TTC549 (cell line): ENCODE results near the gene SLC45A2.
"Not testable (repeated sequence)": the region's sequence is repeated elsewhere in the genome, so short reads cannot be mapped to it uniquely, and the experiment has no call there.

Experiments used
- FAIRE-seq: peaks from 2 replicates; lab custom pipeline; 2012; peaks lifted over from hg19 to GRCh38; lab: Jason Lieb, UNC

SLC45A2 gene

DNA sequence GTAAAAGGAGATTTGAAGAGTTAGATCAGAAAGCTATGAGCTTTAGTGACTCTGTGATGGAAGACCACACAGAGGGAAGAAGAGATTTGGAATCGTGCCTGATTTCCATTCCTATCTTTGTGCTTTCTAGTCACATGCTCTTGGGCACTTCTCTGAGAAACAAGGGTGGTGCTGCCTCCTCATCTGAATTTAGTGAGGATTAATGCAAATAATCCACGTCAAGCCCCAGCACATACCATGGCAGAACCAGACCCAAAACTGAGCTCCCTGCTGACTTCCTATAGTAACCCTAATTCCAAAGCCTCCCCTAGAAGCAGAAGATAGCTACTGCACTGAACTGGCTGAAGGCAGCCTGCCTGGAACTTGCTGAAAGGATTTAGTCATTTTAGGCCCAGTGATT, 17.7 kb downstream of the SLC45A2 start:
- no peak for FAIRE-seq

DNA sequence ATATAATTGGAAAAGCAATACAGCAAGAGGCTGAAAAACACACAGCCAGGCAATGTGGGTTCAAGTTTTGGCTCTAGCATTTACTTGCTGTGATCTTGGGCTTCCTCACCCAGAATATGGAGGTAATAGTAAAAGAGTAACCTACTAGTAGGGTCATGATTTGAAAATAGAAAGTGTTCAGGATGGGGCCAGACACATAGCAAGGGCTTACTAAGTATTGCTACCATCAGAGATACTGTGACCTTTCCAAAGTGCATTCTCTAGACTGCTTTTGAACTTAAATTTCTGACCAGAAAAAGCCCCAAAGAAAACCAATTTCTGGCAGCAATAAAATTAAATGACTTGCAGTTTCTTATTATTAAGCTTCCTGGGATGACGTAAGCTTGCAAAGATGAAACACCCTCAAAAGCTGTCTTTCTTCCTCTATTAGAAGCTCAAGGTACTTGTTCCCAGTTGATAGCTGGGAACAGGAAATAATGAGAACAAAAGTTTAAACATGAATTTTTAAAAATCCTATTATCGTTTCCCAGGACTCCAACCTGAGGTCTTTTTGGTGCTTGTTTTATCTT, 20.3 kb downstream of the SLC45A2 start:
- FAIRE-seq = no peak

DNA sequence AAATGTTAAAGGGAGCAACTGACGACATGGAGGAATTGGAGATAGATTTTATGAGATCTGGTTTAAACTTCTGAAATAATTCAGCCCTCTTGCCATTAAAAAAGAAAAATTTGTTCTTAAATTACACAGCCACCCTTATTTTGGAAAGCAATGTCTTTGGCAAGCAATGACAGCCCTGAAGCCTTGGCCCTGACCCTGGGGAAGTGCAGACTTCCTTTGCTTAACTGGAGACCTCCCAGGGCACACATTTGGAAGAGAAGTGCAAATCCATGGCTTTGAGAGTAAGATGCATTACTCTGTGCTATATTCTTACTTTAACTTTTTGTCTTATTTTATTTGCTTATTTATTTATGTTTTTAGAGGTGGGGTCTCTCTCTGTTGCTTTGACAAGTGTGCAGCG, 26.3 kb downstream of the SLC45A2 start:
- FAIRE-seq = no peak

DNA sequence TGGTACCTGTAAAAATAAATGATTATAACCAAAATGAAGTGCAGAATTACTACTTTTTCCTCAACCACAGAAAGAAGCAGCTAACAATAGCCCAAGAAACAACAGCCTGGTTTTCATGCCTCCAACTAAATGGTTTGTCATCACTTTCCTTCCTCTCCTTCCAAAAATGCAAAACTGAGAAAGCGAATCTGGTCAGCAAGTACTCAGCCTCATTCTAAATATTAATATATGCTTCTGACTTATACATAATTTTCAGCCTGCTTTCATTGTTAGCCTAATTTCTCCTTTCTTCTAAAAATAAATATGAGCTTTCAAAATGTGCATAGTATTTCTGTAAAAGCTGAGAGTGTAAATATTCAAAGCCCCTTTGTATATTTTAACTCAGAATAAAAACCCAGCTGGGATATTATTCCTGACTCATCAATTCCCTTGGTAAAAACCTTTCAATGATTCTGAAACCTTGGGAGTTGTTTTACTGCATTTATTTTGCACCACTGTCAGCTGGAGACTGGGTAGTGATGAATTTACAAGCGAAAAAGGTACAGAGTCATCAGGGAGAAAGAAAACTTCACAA, 26.8 kb downstream of the SLC45A2 start:
- FAIRE-seq = no peak

DNA sequence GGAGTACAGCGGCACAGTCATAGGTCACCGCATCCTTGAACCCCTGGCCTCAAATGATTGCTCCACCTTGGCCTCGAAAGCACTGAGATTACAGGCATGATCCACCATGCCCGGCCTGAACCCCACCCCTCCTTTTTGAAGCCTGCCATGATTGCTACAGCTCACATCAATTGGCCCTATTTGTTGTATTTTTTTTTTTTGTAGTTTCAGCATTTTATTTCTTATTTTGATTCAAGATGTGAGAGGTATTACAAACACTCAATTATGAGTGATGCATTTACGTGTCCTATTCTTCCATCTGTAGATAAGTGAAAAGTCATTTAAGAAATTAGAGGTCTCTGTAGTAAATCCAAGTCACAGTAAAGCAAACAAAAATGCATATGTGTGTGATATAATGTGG, 32.3 kb downstream of the SLC45A2 start:
- FAIRE-seq = not testable (repeated sequence)

DNA sequence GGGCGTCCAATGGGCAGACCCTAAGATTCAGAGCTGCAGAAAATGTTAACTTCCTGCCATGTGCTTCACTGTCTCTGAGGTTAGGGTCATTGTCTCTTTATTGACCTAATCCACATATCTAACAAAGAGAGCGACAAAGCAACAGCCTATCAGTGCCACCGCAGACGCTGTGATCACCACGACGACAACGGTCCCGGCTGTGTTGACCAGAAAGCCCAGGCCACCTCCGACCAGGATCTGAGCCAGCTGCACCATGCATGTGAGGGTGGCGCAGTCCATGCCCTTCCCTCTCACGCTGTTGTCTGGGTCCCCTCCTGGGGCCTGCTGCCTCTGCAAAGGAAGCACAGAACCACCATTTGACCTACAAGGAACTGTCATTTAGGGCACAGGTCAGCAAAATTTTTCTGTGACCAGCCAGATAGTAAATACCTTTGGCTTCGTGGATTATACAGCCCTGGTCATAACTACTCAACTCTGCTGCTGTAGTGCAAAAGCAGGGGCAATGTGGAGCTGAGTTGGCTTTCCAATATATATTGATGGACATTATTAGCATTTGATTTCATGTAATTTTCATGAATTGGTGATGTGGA, 39.9 kb downstream of the SLC45A2 start:
- FAIRE-seq = no peak

DNA sequence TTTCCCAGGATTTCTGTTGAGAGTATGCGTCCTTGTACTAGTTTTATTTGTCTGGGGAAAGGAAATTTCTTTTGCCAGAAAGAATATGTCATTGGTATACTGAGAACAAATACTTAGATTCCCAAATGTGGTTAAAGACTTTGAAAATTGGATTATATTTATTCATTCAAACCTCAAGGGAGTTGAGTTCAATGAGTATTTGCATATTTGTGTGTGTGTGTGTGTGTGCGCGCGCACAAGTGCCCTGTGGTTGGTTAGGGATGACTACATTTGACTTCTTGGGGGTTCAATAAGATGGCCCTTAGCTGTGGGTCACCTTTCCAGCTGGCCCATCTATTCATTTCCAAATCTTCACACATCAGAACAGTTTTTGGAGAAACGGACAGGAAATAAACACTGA, 43.4 kb downstream of the SLC45A2 start:
- no peak for FAIRE-seq

DNA sequence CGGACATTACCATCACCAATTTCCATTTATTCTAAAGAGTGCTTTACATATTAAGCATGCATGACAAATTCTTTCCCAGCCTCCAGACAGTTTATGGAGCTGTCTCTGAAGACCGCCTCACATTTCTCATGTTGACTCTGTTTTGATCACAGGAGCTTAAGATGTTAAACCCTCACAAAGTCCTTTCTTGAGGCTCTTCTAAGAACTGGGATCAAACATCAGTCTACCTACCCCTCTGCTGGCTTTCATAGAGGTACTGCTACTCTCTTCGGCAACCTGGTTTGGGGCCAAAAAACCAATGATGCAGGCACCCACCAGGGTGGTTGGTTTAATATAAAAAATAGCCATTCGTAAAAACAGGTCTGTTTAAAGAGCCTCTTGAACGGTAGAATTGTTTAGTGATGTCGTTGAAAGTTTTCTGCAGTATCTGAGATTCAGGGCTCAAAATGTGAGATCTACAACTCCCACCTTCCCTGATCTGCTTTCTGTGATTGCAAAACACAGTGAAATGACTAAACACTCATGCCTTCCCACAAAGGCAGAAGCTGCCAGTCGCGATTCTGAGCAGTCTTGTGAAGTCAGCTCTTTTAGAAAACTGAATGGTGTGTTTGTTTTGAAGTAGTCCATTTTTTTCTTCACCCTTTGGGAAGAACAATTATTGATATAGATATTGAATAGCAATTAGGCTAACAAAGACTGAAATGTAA, 44.8 kb downstream of the SLC45A2 start:
- no peak for FAIRE-seq

DNA sequence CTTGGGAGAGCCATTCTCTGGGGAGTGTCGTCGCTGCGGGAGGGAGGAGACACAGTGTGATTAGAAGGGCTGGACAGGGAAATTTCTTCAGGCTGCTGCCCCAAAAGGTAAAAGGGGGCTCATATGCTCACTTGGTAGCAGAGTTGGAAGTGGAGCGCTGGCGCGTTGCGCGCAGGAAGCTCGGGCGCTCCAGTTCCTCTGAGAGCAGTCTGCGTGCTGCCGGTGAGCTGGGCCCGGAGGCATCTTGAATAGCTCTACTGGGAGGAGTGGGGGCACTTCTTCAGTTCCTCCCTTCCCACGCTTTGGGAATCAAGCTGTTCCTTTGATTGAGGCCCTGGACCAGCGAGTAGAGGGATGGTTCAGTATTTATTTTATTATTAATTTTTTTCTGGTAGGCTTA, 45.6 kb downstream of the SLC45A2 start:
- FAIRE-seq = no peak

DNA sequence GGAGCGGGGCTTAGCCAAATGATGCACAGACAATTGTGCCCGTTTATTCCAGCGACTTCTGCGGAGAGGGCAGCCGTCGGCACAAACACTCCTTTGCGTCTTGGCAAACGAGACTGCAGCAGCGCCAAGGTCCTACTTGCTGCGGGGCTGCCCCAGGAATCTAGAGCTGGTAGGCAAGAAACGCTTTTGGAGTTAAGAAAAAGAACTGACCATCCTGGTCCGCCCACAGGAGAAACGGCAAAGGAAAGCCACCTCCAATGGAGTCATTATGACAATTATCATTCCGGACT, 46.0 kb downstream of the SLC45A2 start:
- FAIRE-seq = no peak

DNA sequence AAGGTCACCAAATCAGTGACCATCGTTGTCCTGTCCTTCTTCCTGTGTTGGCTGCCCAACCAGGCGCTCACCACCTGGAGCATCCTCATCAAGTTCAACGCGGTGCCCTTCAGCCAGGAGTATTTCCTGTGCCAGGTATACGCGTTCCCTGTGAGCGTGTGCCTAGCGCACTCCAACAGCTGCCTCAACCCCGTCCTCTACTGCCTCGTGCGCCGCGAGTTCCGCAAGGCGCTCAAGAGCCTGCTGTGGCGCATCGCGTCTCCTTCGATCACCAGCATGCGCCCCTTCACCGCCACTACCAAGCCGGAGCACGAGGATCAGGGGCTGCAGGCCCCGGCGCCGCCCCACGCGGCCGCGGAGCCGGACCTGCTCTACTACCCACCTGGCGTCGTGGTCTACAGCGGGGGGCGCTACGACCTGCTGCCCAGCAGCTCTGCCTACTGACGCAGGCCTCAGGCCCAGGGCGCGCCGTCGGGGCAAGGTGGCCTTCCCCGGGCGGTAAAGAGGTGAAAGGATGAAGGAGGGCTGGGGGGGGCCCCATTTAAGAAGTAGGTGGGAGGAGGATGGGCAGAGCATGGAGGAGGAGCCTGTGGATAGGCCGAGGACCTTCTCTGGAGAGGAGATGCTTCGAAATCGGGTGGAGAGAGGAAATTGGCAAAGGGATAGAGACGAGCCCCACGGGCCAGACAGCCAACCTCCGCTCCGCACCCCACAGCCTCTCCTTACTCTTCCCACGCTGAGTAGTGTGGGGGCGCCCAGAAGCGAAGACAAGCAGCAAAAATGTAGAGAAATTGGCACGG, 46.6 kb downstream of the SLC45A2 start:
- FAIRE-seq = no peak

DNA sequence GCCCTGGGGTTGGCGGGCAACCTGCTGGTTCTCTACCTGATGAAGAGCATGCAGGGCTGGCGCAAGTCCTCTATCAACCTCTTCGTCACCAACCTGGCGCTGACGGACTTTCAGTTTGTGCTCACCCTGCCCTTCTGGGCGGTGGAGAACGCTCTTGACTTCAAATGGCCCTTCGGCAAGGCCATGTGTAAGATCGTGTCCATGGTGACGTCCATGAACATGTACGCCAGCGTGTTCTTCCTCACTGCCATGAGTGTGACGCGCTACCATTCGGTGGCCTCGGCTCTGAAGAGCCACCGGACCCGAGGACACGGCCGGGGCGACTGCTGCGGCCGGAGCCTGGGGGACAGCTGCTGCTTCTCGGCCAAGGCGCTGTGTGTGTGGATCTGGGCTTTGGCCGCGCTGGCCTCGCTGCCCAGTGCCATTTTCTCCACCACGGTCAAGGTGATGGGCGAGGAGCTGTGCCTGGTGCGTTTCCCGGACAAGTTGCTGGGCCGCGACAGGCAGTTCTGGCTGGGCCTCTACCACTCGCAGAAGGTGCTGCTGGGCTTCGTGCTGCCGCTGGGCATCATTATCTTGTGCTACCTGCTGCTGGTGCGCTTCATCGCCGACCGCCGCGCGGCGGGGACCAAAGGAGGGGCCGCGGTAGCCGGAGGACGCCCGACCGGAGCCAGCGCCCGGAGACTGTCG, 47.3 kb downstream of the SLC45A2 start:
- FAIRE-seq = no peak

DNA sequence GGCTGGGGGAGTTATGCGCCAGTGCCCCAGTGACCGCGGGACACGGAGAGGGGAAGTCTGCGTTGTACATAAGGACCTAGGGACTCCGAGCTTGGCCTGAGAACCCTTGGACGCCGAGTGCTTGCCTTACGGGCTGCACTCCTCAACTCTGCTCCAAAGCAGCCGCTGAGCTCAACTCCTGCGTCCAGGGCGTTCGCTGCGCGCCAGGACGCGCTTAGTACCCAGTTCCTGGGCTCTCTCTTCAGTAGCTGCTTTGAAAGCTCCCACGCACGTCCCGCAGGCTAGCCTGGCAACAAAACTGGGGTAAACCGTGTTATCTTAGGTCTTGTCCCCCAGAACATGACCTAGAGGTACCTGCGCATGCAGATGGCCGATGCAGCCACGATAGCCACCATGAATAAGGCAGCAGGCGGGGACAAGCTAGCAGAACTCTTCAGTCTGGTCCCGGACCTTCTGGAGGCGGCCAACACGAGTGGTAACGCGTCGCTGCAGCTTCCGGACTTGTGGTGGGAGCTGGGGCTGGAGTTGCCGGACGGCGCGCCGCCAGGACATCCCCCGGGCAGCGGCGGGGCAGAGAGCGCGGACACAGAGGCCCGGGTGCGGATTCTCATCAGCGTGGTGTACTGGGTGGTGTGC, 48.0 kb downstream of the SLC45A2 start, which contains the start of gene RXFP3:
Gene RXFP3, plus strand, starts transcription at position 6 of the 636 bp plus-strand sequence. Its CDS starts 355 bp downstream, at position 361.
- FAIRE-seq = no peak

DNA sequence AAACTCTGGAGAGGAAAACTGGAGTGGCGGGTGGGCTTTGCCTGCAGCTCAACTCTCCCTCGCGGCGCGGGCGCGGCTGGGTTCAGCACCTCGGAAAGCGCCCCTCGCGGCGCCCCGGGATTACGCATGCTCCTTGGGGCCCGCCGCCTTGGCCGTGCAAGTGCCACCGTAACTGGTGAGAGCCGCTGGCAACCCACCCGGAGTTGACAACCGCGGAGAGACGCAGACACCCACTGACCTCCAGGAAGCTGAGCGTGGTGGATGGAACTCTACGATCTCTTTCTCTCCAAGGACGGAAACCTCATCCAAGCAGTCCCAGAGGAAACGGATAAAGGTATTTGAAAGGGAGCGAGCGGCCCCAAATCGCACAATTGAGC, 48.5 kb downstream of the SLC45A2 start:
- no peak for FAIRE-seq

DNA sequence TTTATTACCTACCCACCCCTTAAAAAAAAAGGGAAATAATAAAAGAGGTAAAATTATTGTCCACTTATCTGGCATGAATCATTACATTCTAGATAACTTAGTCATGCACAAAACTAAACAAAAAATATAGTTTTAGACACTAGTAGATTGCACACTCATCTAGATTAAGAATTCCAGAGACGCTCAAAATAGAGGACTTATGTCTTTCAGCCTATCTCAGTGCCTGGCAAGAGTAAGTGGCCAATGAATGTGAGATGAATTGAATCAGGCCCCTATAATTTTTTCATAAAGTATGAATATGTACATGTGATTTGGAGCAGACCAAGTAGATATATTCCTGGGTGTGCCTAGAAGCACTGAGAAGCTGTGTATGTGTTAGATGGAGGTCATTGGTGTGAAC, 50.3 kb downstream of the SLC45A2 start:
- no peak for FAIRE-seq

DNA sequence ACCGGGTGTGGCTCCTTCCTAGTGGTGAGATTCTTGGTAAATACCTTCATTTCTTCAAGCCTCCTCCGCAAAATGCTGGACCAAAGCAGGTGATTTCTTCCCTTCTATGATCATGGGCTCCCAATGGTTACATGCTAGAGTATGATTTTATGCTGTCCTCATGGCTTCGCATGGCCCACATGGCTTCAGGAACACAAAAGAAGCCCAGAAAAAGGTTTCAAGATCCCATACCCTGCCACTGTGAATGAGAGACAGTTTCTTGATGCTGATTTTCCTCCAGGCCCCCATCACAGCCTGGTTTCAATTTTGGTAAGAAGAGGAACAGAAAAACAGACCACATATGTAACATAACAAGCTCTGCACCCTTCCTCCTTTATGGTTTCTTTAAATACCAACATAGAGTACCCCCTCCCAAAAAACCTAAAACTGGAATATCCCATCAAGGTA, 50.7 kb downstream of the SLC45A2 start:
- no peak for FAIRE-seq

DNA sequence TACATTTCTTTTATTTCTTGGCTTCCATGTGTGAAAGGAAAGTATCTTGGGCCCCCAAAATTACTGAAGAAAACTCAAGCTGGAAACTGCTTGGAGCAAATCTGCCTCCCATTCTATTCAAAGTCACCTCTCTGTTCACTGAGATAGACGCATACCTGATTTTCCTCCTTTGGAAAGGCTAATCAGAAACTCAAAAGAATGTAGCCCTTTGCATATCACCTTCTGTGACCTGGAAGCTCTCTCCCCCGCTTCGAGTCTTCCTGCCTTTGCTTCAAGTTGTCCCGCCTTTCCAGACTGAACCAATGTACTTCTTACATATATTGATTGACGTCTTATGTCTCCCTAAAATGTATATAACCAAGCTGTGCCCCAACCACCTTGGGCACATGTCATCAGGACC, 53.4 kb downstream of the SLC45A2 start:
- FAIRE-seq = no peak

DNA sequence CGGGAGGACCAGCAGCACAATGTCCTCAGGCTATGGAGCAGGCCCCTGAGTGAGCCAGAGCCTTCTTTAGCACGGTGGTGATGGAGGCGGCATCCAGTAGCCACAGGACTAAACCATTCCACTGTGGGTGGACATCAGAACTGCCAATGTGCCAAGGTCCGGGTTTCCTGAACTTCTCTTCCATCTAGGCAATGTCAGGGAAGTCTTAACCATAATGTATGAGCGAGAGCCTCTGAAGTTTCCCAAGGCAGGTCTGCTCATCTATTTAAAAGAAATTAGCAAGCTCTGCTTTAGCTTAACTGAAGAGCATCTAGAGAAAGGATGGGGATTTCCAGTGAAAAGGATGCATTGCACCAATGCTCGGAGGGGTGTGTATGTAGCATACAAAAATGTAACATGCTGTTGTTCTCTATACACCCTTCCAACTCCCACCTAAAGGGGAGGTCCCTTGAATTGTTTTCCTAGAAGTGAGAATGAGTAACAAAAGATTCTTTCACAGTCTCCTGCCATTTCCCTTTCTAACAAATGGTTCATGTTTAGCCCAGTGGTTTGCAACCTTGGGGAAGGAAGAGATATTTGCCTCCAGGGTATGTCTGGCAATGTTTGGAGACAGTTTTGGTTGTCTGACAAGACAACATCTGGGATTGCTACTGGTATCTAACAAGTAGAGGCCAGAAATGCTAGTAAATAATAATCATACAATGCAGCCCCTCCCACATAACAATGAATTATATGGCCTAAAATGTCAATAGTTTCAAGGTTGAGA, 54.4 kb downstream of the SLC45A2 start:
- FAIRE-seq = no peak

DNA sequence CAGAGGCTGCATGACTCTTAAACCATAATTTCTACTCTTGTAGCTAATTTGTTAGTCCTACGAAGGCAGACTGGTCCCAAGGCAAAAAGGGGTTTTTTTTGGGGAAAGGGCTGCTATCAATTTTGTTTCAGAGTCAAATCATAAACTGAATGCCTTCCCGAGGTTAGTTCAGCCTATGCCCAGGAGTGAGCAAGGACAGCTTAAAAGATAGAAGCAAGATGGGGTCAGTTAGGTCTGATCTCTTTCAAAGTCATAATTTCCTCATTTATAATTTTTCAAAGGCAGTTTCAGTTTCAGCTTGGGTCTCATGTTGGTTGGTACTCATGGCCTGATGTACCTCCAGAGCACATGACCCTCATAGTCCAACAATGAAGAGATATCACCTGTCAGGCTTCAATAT, 56.2 kb downstream of the SLC45A2 start:
- FAIRE-seq = no peak

DNA sequence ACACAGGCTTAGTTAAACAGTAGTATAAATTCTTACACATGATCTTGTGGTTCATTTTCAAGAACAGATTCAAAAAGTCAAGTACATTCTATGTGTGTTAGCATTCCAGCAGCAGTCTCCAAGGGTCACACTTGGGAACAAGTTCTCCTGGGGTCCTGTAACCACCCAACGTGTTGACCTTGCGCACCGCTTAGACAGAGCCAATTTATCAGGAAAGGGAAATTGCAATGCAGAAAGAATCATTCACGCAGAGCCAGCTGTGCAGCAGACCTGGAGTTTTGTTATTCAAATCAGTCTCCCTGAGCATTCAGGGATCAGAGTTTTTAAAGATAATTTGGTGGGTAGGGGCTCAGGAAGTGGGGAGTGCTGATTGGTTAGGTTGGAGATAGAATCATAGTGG, 56.8 kb downstream of the SLC45A2 start:
- FAIRE-seq = no peak

DNA sequence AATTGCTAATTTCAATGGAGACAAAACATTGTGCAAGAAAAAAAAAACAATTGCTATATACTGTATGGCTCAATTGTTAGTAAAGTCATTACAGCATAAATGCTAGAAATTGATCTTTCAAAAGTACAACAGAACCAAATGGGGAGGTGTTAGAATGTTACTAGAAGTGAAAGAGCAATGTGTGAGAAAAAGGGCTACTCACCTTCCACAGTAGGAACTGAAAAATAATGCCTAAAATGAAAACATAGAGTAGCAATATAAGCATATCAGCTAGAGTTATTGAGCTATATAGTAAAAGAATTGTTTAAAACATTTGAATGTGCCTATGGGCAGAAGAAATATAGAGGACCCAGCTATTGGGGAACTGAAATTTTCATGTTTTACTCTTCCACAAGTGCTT, 59.2 kb downstream of the SLC45A2 start:
- no peak for FAIRE-seq
